Measurements from ENCODE around the gene PRRC2A. TPM values are rescaled to one million over a fixed set of nuclear protein-coding genes. Genes with fewer than 3 reads are reported as not detected.
"Not testable (repeated sequence)": the region's sequence is repeated elsewhere in the genome, so short reads cannot be mapped to it uniquely, and the experiment has no call there.

Gene PRRC2A
- total RNA-seq, 2 donors from 2014 or later, result 210 to 213 TPM

DNA sequence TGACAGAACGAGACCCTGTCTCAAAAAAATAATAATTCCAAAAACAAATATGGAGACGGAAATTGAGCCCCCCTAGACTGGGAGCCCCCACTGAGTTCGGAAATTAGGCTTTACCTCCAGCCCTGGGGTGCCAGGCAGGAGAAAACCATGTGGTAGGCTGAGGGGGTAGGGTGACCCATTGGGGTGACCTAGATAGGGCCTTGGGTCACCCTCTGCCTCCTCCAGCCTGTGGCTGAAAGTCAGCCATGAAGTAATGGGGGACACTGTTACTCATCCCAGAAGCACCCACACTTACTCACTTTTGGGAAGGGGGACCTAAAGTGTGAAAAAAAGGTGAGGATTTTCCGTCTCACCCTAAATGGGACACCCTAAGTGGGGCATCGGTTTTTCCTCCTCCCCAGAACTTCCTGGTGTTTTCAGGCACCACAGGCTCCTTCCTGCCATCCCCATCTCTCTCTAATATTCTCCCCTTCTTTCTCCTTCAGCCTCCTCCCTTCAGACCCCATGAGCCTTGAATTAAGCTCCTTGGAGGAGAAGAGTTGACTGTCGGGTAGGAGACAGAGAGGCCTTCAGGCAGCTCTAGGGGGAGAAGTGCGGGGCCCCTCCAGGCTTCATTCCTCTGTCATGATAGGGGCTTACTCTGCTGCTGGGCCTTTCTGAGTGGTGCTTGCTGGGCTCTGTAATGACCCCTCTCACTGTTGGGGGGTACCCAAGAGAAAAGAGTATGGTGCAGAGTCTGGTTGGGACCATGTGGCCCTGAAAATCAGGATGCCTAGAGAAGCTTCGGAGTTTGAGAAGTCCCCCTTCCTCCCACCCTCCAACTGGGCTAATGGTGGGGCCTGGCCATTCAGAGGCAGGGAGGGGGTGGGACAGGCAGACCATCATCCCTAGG is 40.7 kb upstream of the PRRC2A start:
- peaks cover 55% of the 10 kb centered on the region for H3K4me1 Mint-ChIP-seq
- peak overlapping the region; percentile 99 for H3K27ac Mint-ChIP-seq
- H3K36me3 Mint-ChIP-seq (ENCODE audit: low read depth), result peaks cover 29% of the 10 kb centered on the region
- ATAC-seq, result no peak
- H3K9me3 ChIP-seq (ENCODE audit: control insufficient read depth, low read length, poor library complexity, severe bottlenecking), result no peaks in the 10 kb centered on the region
- peak overlapping the region; percentile 100 for H3K4me3 Mint-ChIP-seq
- no peak for DNase-seq
- H3K27me3 Mint-ChIP-seq, result no peaks in the 10 kb centered on the region

DNA sequence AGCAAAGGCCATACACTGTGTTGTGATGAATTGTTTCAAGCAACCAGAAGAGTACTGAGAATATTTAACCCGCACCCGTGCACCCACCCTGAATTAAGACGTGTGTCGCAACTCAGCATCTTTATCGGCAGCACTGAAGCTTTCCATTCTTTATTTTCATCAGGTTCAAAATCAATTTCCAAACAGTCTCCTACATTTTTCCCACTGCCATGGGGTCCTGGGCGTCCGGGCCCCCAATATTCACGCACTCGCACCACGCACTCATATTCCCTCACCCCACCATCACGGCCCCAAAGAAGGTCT is 40.1 kb upstream of the PRRC2A start:
- ATAC-seq, result no peak
- Mint-ChIP-seq H3K36me3 (ENCODE audit: low read depth) (peaks cover 29% of the 10 kb centered on the region), H3K27me3 (no peaks in the 10 kb centered on the region), H3K4me1 (peaks cover 53% of the 10 kb centered on the region), H3K4me3 (peak overlapping the region; percentile 100), H3K27ac (peak overlapping the region; percentile 99)
- no peak for DNase-seq
- no peaks in the 10 kb centered on the region for H3K9me3 ChIP-seq (ENCODE audit: control insufficient read depth, low read length, poor library complexity, severe bottlenecking)

DNA sequence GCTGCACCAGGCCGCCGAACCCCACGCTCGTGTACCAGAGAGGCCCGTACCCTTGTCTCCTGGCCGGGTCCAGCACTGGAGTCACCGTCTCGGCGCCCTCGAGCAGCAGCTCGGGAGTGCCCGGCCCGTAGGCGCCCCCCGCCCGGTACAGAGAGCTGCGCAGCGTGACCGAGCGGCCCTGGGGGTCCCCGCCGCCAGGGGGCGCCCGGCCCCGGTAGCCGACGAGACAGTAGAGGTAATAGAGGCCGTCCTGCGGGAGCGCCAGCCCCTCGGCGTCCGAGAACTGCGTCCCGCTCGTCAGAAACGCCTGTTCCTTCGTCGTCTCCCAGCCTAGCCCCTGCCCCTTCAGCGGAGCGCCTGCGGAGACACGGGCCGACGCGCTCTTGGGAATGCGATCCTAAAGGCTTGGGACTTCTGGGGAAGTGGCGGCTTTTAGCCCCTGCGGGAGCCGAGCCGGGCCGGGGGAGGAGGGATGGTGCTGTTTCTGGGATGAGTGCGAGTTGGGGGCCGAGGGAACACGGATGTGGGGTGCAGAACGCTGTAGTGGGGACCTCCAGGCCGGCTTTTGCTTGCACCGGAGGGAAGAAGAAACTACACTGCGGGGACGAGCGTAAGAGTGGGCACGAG is 39.6 kb upstream of the PRRC2A start:
- Mint-ChIP-seq H3K4me1 (peaks cover 53% of the 10 kb centered on the region), H3K36me3 (ENCODE audit: low read depth) (peaks cover 24% of the 10 kb centered on the region), H3K4me3 (peak overlapping the region; percentile 100), H3K27me3 (no peaks in the 10 kb centered on the region), H3K27ac (peak overlapping the region; percentile 99)
- ATAC-seq, result peak; percentile 69
- DNase-seq, result peak; percentile 80 to 91 (median 89)
- H3K9me3 ChIP-seq (ENCODE audit: control insufficient read depth, low read length, poor library complexity, severe bottlenecking), result no peaks in the 10 kb centered on the region

DNA sequence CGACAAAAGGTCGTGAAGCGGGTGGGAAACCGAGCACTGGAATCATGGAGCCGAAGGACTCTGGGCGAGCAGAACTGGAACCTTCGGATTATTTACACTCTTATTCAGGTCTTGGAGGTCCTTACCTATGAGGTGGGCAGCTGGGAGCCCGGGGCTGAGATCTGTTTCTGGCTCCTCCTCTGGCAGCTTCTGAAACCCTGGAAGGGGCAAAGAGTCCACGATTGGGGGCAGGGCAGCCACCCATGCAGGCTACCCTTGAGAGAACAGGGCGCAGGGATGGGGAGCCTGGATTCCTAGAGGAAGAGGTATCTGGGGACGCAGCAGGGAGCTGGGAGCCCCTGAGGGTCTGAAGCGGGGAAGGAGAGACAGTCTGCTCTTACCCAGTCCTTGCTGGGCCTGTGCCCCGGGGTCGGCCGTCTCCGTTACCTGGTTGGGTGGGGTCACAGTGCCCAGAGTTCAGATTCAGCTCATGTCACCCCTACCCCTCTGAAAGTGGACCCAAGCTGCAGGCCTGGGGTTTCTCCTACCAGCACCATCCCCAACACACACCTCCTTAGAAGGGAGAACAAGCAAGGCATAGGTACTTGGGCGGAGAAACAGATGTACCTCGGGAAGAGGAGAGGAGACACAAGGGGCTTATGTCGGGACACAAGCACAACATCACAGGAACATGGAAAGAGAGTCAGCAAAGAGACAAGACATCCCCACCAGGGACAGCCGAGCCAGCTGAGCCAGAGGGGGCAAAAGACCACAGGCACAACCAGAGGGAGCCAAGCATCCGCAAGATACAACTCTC is 38.9 kb upstream of the PRRC2A start:
- DNase-seq (no peak), ATAC-seq (no peak)
- Mint-ChIP-seq H3K36me3 (ENCODE audit: low read depth) (peaks cover 18% of the 10 kb centered on the region), H3K4me3 (peak overlapping the region; percentile 100), H3K27me3 (no peaks in the 10 kb centered on the region), H3K4me1 (peaks cover 51% of the 10 kb centered on the region), H3K27ac (peak overlapping the region; percentile 99)
- no peaks in the 10 kb centered on the region for H3K9me3 ChIP-seq (ENCODE audit: control insufficient read depth, low read length, poor library complexity, severe bottlenecking)

DNA sequence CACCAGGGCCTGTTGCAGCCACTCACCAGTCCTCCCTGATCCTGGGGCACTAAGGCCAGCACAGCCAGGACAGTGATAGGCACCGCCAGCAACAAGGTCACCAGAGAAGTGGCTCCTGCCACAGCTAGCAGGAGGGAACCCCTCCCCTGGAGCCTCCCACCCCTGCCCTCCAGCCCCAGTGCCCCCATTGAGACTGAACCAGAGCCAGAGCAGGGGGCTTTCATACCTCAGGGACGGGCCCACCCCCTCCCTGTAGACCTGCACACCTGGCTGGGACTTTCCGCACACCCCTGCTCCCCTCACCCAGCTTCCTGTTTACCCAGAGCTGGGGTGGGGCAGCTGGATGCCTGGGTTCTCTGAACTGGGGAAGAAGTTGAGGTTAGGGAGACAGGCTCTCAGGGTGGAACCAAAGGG is 38.3 kb upstream of the PRRC2A start, which contains the start of gene LTB:
LTB (minus strand) TSS at position 195 of the 414 bp plus-strand sequence; CDS start at position 188, 7 bp downstream.
- peak; percentile 71 for ATAC-seq
- no peaks in the 10 kb centered on the region for H3K27me3 Mint-ChIP-seq
- H3K36me3 Mint-ChIP-seq (ENCODE audit: low read depth), result peaks cover 14% of the 10 kb centered on the region
- DNase-seq, result peak; percentile 57 to 71 (median 58)
- H3K27ac Mint-ChIP-seq, result peak within 1 kb of the TSS; percentile 99
- H3K4me1 Mint-ChIP-seq, result peaks cover 52% of the 10 kb centered on the region
- H3K4me3 Mint-ChIP-seq, result peak within 1 kb of the TSS; percentile 100
- no peaks in the 10 kb centered on the region for H3K9me3 ChIP-seq (ENCODE audit: control insufficient read depth, low read length, poor library complexity, severe bottlenecking)

DNA sequence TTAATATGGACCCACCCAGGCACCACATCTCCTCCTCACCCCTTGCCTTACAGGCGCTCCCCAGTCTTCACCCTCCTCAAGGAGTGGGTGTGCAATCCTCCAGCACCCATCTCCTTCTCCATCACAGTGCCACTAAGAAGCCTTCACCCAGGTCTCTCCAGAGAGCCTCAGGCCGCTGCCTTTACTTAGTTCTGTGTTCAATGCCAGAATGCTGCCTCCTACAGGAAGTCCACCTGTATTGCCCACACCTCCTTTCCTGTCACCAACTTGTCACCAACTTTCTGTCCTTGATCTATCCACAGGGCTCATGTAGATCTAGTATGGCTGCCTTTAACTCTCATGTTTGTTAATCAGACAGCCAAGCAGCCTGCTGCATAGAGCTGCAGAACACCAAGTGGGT is 35.0 kb upstream of the PRRC2A start:
- H3K9me3 ChIP-seq (ENCODE audit: control insufficient read depth, low read length, poor library complexity, severe bottlenecking), result no peaks in the 10 kb centered on the region
- H3K4me1 Mint-ChIP-seq, result peaks cover 49% of the 10 kb centered on the region
- peak overlapping the region; percentile 92 for H3K27ac Mint-ChIP-seq
- no peaks in the 10 kb centered on the region for H3K27me3 Mint-ChIP-seq
- DNase-seq (peak in 1 of 3 donors; percentile 27), ATAC-seq (peak; percentile 24)
- peak overlapping the region; percentile 88 for H3K4me3 Mint-ChIP-seq
- H3K36me3 Mint-ChIP-seq (ENCODE audit: low read depth), result peaks cover 15% of the 10 kb centered on the region

DNA sequence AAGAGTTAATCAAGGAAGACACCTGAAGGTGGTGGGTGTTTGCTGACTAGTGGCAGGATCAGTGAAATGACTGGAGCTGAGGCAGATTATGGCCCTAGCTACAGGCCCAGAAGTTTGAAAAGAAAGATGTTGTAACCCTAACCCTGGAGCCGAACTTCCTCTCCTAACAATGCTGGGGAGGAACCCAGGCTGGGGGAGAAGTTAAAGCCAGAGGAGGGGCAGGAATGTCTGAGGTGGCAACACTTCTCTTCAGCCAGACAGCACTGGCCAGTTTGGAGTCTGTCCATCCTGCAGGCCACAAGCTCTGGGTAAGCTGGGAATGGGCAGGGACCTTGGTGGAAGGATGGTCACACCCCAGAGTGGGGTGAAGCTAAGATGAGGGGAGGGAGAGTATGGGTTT is 34.5 kb upstream of the PRRC2A start, which contains the start of gene LST1:
LST1 (plus strand) TSS at position 270 of the 400 bp plus-strand sequence. CDS start 1,023 bp downstream, outside the sequence.
- peak within 1 kb of the TSS; percentile 92 for H3K27ac Mint-ChIP-seq
- H3K9me3 ChIP-seq (ENCODE audit: control insufficient read depth, low read length, poor library complexity, severe bottlenecking), result no peaks in the 10 kb centered on the region
- H3K4me3 Mint-ChIP-seq, result peak within 1 kb of the TSS; percentile 88
- peaks cover 12% of the 10 kb centered on the region for H3K36me3 Mint-ChIP-seq (ENCODE audit: low read depth)
- H3K27me3 Mint-ChIP-seq, result no peaks in the 10 kb centered on the region
- ATAC-seq (no peak), DNase-seq (no peak)
- H3K4me1 Mint-ChIP-seq, result peaks cover 52% of the 10 kb centered on the region

DNA sequence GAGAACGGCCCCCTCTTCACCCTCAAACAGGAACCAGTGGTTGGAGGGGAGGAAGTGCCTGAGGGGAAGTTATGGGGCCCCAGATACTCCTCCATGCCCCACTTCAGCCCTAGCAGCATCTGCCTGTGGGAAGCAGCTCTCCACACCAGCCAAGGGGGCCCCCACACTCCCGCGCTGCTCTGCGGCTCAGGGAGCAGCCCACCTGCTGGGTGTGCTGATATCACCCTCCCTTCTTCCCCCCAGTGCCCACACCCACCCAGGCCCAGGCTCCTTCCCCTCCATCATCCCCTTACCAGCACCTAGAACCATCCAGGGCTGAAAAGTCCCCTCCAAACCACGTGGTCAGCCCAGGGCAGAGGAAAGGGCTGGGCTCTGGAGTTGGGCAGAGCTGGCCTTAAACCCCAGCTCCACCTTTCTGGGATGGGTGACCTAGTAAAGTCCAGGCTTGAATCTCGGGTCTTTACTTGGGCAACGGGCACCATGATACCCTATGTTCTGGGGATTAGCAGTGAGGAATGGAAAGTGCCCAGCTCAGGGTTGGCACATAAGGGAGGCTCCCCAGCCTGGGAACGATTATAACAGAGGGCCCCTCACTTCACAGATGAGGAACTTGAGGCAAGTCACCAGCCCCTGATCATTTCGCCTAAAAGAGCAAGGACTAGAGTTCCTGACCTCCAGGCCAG is 33.8 kb upstream of the PRRC2A start:
- no peaks in the 10 kb centered on the region for H3K27me3 Mint-ChIP-seq
- peak overlapping the region; percentile 88 for H3K4me3 Mint-ChIP-seq
- peak overlapping the region; percentile 92 for H3K27ac Mint-ChIP-seq
- DNase-seq, result peak in 1 of 3 donors; percentile 42
- H3K36me3 Mint-ChIP-seq (ENCODE audit: low read depth), result peaks cover 6% of the 10 kb centered on the region
- ATAC-seq, result peak; percentile 70
- H3K4me1 Mint-ChIP-seq, result peaks cover 52% of the 10 kb centered on the region
- H3K9me3 ChIP-seq (ENCODE audit: control insufficient read depth, low read length, poor library complexity, severe bottlenecking), result no peaks in the 10 kb centered on the region

DNA sequence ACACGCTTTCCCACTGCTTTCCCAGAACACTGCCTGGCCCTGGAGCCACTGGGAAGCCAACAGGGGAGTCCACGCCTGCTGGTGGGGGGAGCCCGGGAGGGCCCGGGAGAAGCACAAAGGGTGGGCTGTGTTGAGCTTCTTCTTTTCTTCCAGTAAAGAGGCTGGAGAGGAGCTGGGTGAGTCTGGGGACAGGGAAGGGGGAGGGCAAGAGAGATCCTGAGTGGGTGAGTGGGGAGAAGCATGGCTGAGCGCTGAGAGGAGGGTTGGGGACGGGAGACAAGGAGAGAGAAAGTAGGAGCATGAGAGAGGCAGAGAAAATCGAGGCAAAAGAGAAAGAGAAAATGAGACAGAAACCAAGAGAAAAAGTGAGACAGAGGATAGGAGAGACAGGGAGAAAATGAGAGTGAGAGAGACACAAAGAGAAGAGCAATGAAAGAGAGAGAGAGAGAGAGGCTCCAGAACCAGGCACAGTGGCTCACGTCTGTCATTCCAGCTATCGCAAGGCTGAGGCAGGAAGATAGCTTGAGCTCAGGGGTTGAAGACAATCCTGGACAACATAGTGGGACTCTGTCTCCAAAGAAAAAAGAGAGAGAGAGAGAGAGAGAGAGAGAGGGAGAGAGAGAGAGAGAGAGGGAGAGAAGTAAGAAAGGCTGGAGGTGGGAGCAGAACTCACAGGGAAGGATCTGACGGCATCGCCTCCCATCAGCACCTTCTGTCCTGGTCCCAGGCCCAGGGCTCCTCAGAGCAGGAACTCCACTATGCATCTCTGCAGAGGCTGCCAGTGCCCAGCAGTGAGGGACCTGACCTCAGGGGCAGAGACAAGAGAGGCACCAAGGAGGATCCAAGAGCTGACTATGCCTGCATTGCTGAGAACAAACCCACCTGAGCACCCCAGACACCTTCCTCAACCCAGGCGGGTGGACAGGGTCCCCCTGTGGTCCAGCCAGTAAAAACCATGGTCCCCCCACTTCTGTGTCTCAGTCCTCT is 32.4 kb upstream of the PRRC2A start:
- ATAC-seq (no peak), DNase-seq (no peak)
- H3K27me3 Mint-ChIP-seq, result no peaks in the 10 kb centered on the region
- peaks cover 54% of the 10 kb centered on the region for H3K4me1 Mint-ChIP-seq
- peak overlapping the region; percentile 92 for H3K27ac Mint-ChIP-seq
- no peaks in the 10 kb centered on the region for H3K9me3 ChIP-seq (ENCODE audit: control insufficient read depth, low read length, poor library complexity, severe bottlenecking)
- H3K4me3 Mint-ChIP-seq, result peak overlapping the region; percentile 88
- peaks cover 4% of the 10 kb centered on the region for H3K36me3 Mint-ChIP-seq (ENCODE audit: low read depth)

DNA sequence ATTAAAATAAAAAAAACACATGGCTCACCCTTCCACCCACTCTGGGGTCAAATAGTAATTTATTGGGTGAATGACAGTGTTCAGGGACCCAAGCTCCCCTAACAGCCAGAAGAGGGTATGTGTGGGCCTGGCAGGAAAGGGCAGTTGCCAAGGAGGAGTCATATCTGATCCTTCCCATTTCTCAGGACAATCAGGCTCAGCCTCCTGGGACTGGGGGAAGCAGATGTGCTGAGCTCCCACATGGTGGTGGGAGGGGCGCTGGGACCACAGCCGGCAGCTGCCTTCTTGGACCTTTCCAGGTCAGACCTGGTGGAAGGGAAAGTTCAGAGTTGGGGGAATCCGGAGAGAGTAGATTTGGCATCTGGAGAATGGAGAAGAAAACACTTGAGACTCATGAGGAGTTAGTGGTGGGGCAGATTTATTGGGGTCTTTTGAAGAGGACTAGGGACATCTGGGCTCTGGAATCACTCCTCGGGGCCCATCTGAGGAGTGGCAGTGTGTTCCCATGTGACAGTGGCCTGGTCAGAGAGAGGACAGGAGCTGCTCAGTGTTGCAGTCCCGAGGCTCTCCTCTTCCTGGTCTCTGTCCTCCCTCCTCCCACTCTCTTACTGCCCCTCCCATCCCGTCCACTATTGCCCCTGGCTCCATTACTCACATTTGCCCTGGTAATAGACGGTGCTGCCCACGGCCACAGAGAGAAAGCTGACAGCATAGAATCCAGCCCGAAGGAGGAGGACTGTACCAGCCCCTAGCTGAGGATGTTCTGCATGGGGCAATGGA is 31.5 kb upstream of the PRRC2A start:
- Mint-ChIP-seq H3K27ac (peak overlapping the region; percentile 92), H3K27me3 (no peaks in the 10 kb centered on the region), H3K36me3 (ENCODE audit: low read depth) (peaks cover 4% of the 10 kb centered on the region), H3K4me3 (peak overlapping the region; percentile 64), H3K4me1 (peaks cover 52% of the 10 kb centered on the region)
- no peak for ATAC-seq
- DNase-seq, result no peak
- H3K9me3 ChIP-seq (ENCODE audit: control insufficient read depth, low read length, poor library complexity, severe bottlenecking), result no peaks in the 10 kb centered on the region

DNA sequence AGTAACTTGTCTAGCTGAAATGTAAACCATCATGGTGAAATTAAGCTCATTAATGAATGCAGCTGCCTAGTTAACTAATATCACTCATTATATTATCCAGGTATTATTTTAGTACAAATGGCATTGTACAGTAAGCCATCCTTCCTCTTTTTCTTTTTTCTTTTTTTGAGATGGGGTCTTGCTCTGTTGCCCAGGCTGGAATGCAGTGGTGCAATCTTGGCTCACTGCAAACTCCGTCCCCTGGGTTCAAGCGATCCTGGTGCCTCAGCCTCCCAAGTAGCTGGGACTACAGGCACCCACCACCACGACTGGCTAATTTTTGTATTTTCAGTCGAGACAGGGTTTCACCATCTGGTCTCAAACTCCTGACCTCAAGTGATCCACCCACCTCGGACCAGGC is 29.8 kb upstream of the PRRC2A start:
- H3K27me3 Mint-ChIP-seq; ATAC-seq; DNase-seq; H3K27ac Mint-ChIP-seq; H3K9me3 ChIP-seq (ENCODE audit: control insufficient read depth, low read length, poor library complexity, severe bottlenecking); H3K36me3 Mint-ChIP-seq (ENCODE audit: low read depth); H3K4me3 Mint-ChIP-seq: not testable (repeated sequence)
- H3K4me1 Mint-ChIP-seq, result peaks cover 47% of the 10 kb centered on the region

All from T-helper 17 cell (primary cell).